A549 (cell line): ENCODE measurements around the gene MTA3. TPM values are rescaled to one million over a fixed set of nuclear protein-coding genes. Genes with fewer than 3 reads are reported as not detected.
A peak's percentile ranks its signal among the peaks of the same experiment; 100 is the strongest.

ENCODE experiments used
- ATAC-seq, 2 experiments: fragments of 200-7000 bp in 1 of 2; fragments of >200 bp in 1 of 2; cut with Nextera tagmentation in 1 of 2; cut with Tn5 transposase in 1 of 2; 3 replicates each; pipeline versions ENCODE4 v1.8.0 to v1.9.1; 2018 to 2020; ENCODE audit warnings: mild to moderate bottlenecking in 1 of 2, moderate library complexity in 1 of 2
- CTCF ChIA-PET: fragments of 300-600 bp; sonication (Branson Sonifier 250); formaldehyde crosslinking; extraction: SDS; loops from one replicate; lab custom pipeline; 2021; ENCODE audit warnings: antibody characterized with exemption, inconsistent platforms; lab: Yijun Ruan, JAX
- POLR2A ChIA-PET: fragments of 350-600 bp; formaldehyde crosslinking; extraction: SDS; loops from one replicate; lab custom pipeline; 2021; ENCODE audit warnings: antibody characterized with exemption, inconsistent platforms; lab: Yijun Ruan, JAX
- DNase-seq, 2 experiments: peaks; one replicate each; pipeline versions ENCODE4 v3.0.0 to v3.0.0-alpha.2; 2011 to 2016; ENCODE audit warnings: low read depth in 1 of 2, low spot score in 1 of 2
- FAIRE-seq: peaks from 2 replicates; lab custom pipeline; 2011; peaks lifted over from hg19 to GRCh38; lab: Jason Lieb, UNC
- H3K27ac ChIP-seq, 2 experiments: fragments of >200 bp; sonication (Bioruptor Twin); formaldehyde crosslinking; 3 replicates each; pipeline ENCODE4 v1.5.1; 2016 to 2017
- H3K4me1 ChIP-seq: fragments of >200 bp; sonication (Bioruptor Twin); formaldehyde crosslinking; 3 replicates; pipeline ENCODE4 v1.6.1; 2016
- H3K4me2 ChIP-seq: fragments of >200 bp; sonication (Bioruptor Twin); formaldehyde crosslinking; 3 replicates; pipeline ENCODE4 v1.6.1; 2016
- H3K4me3 ChIP-seq: fragments of >200 bp; sonication (Bioruptor Twin); formaldehyde crosslinking; 3 replicates; pipeline ENCODE4 v1.5.1; 2016
- H3K9me3 ChIP-seq: fragments of >200 bp; sonication (Bioruptor Twin); formaldehyde crosslinking; 3 replicates; pipeline ENCODE4 v1.6.1; 2016
- CBX2 ChIP-seq: fragments of 200-600 bp; sonication (generic); IDR thresholded peaks from 2 replicates; pipeline ENCODE4 v1.6.1; 2016; ENCODE audit warnings: low read depth, mild to moderate bottlenecking, borderline replicate concordance
- EHF ChIP-seq: fragments of 250-450 bp; sonication (Bioruptor Pico); IDR thresholded peaks from 2 replicates; pipeline ENCODE4 v1.5.0; 2020; ENCODE audit warnings: mild to moderate bottlenecking
- ELK1 ChIP-seq: fragments of 150-350 bp; IDR thresholded peaks from 2 replicates; pipeline ENCODE4 v1.6.1; 2014; ENCODE audit warnings: low read depth, mild to moderate bottlenecking, low read length
- EP300 ChIP-seq, 2 experiments: fragments of >200 bp; sonication (Bioruptor Twin); formaldehyde crosslinking; IDR thresholded peaks; 2 replicates in 1 of 2; 3 replicates in 1 of 2; pipeline ENCODE4 v1.6.1; 2016 to 2017
- FOXS1 ChIP-seq: fragments of 250-450 bp; sonication (Bioruptor Pico); IDR thresholded peaks from 2 replicates; pipeline ENCODE4 v1.5.0; 2020; ENCODE audit warnings: mild to moderate bottlenecking, moderate library complexity
- HES2 ChIP-seq: fragments of >200 bp; sonication (Bioruptor Twin); formaldehyde crosslinking; IDR thresholded peaks from 2 replicates; pipeline ENCODE4 v1.6.1; 2016
- HEYL ChIP-seq: fragments of 250-450 bp; sonication (Bioruptor Pico); IDR thresholded peaks from 2 replicates; pipeline ENCODE4 v1.8.0; 2021; ENCODE audit warnings: mild to moderate bottlenecking, moderate library complexity
- JUNB ChIP-seq: fragments of >200 bp; sonication (Bioruptor Twin); formaldehyde crosslinking; IDR thresholded peaks from 2 replicates; pipeline ENCODE4 v1.6.1; 2016
- KDM5A ChIP-seq: fragments of 200-600 bp; sonication (generic); IDR thresholded peaks from 2 replicates; pipeline ENCODE4 v1.6.1; 2016; ENCODE audit warnings: antibody characterized with exemption, mild to moderate bottlenecking
- MAZ ChIP-seq: fragments of 150-350 bp; IDR thresholded peaks from 2 replicates; pipeline ENCODE4 v1.6.1; 2014; ENCODE audit warnings: antibody characterized with exemption, low read depth, low read length, borderline replicate concordance
- NFE2L2 ChIP-seq: fragments of 150-350 bp; conservative IDR thresholded peaks from 2 replicates; pipeline ENCODE4 v1.6.1; 2014; ENCODE audit warnings: low read length
- NPAS2 ChIP-seq: fragments of 250-450 bp; sonication (Bioruptor Pico); IDR thresholded peaks from 2 replicates; pipeline ENCODE4 v1.8.0; 2022; ENCODE audit warnings: mild to moderate bottlenecking, moderate library complexity, borderline replicate concordance
- NR3C1 ChIP-seq: fragments of >200 bp; sonication (Bioruptor Twin); formaldehyde crosslinking; IDR thresholded peaks from 3 replicates; pipeline ENCODE4 v1.6.1; 2017
- RARB ChIP-seq: fragments of 250-450 bp; sonication (Bioruptor Pico); IDR thresholded peaks from 2 replicates; pipeline ENCODE4 v1.8.0; 2021; ENCODE audit warnings: mild to moderate bottlenecking, moderate library complexity
- RFX5 ChIP-seq: fragments of 450-650 bp; IDR thresholded peaks from 2 replicates; pipeline ENCODE4 v1.7.1; 2014; ENCODE audit warnings: antibody characterized with exemption, mild to moderate bottlenecking, moderate library complexity
- TP53 ChIP-seq: fragments of 250-450 bp; sonication (Bioruptor Pico); IDR thresholded peaks from 2 replicates; pipeline ENCODE4 v1.5.0; 2021; ENCODE audit warnings: mild to moderate bottlenecking, moderate library complexity
- ZFP36 ChIP-seq: fragments of 450-650 bp; IDR thresholded peaks from 2 replicates; pipeline ENCODE4 v1.6.1; 2014; ENCODE audit warnings: borderline replicate concordance; ENCODE audit not compliant: partially characterized antibody
- WGBS: methylation state at CpG from one replicate; pipeline ENCODE4 v1.1.6; 2017; ENCODE audit errors: missing lambda C conversion rate; 5-methylcytosine and 5-hydroxymethylcytosine counted together
- polyA plus RNA-seq, 4 experiments: library from polyadenylated mRNA; depleted of rRNA in 3 of 4; stranded (reverse); fragments of >200 nt; fragmentation: RNase III in 1 of 4; extraction: RNeasy Plus Mini Kit Qiagen cat#74134 plus additional on column Dnase treatment in 1 of 4; gene quantifications; 2 replicates in 3 of 4; 3 replicates in 1 of 4; pipeline ENCODE4 v1.2.3, GENCODE V29; 2011 to 2017
- TF ChIP-seq, protein P1 (sequence below): fragments of 200-600 bp; sonication (generic); IDR thresholded peaks from 2 replicates; pipeline ENCODE4 v1.6.1; 2016; ENCODE audit warnings: antibody characterized with exemption, mild to moderate bottlenecking, moderate library complexity

The MTA3 gene
- polyA plus RNA-seq, 2 of the 4 experiments (the other 2 are of a cell fraction), result 49.3 to 74.1 TPM

DNA sequence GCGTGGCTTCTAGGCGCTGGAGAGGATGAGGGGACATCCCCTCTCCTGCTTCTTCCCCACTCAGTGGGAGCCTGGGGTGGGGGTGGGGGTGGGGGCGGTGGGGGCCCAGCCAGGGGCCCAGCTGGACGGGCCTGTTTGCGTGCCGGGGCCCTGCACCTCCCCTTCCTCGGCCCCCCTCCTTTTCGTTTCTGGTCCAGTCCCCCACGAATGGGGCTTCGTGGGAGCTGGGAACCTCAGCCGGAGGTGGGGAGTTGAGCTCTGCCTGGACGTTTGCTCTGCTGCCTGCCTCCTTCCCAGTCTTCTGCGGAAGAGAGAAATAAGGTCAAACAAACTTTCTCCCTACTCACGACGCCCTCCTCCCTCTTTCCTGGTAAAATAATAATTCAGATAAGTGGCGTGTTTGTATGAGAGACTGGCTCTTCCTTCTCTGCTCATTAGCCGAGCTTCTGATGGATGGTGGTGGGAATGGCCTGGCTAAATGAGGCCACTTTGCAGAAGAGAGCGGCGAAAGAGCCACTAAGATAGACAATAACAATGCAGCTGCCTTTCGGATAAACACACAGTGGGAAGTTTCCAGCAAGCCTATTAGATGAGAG lies 782 bp downstream of the MTA3 start:
- peak; percentile 53 to 69 for ATAC-seq
- CTCF ChIA-PET, result no interaction called here
- Histone ChIP-seq H3K4me2 (peak overlapping the region; percentile 92), H3K27ac (peak overlapping the region; percentile 98 to 100), H3K4me3 (peak overlapping the region; percentile 94), H3K9me3 (no peaks in the 10 kb centered on the region), H3K4me1 (peaks cover 14% of the 10 kb centered on the region)
- WGBS, result 1% methylated on average over 16 of the region's 20 CpGs
- no peak for FAIRE-seq
- POLR2A ChIA-PET, result interaction anchor here (0.7 to 1.5 kb wide), 2 partner anchors 12 to 283 kb away, joined by 3 to 4 read pairs; no protein-coding TSS in a partner anchor
- DNase-seq, result peak; percentile 29 to 65
- TF ChIP-seq TP53 (CRISPR knock-in tag) (no peak), HEYL (no peak)

DNA sequence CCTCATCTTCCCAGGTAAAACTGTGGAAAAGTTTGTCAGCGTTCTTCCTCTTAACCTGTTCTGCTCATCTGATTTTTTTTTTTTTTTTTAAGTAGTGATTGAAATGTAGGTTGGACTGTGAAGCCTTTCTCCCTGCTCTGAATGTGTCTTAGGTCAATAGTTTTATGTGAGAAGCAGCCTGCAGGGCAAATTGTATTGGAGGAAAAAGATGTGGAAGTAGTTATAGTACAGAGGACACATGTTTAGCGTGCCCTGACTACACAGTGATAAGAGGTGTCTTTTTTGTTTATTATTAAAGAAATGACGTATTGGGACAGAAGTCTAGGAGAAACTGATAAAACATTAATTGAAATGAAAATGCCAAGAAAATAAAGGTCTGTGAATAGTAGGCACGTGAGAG lies 1.5 kb downstream of the MTA3 start:
- ChIA-PET CTCF (no interaction called here), POLR2A (interaction anchor here (1.5 kb wide), 1 partner anchor 11 kb away, joined by 4 read pairs; no protein-coding TSS in a partner anchor)
- ATAC-seq (peak in 1 of 2 experiments; percentile 15; a peak in 1 of 6 replicates), FAIRE-seq (no peak), DNase-seq (no peak)
- Histone ChIP-seq H3K4me1 (peaks cover 14% of the 10 kb centered on the region), H3K9me3 (no peaks in the 10 kb centered on the region), H3K4me3 (peak overlapping the region; percentile 94), H3K4me2 (peak overlapping the region; percentile 92), H3K27ac (peak overlapping the region; percentile 98 to 100)
- whole genome bisulfite sequencing, result 40% methylated on average over 4 of the region's 4 CpGs
- no peak for TF ChIP-seq MAZ
- no peak for TF ChIP-seq NFE2L2
- TF ChIP-seq NR3C1, result no peak
- TF ChIP-seq RFX5, result no peak
- TF ChIP-seq ELK1, result no peak
- TF ChIP-seq KDM5A, result no peak
- no peak for TF ChIP-seq JUNB
- no peak for TF ChIP-seq RARB (CRISPR knock-in tag)
- no peak for TF ChIP-seq ZFP36
- no peak for TF ChIP-seq NPAS2 (CRISPR knock-in tag)
- TF ChIP-seq EP300 (IDR thresholded peaks at IDR 0.05), result no peak
- no peak for TF ChIP-seq FOXS1 (CRISPR knock-in tag)
- no peak for TF ChIP-seq HES2
- no peak for TF ChIP-seq CBX2
- TF ChIP-seq, protein P1, sequence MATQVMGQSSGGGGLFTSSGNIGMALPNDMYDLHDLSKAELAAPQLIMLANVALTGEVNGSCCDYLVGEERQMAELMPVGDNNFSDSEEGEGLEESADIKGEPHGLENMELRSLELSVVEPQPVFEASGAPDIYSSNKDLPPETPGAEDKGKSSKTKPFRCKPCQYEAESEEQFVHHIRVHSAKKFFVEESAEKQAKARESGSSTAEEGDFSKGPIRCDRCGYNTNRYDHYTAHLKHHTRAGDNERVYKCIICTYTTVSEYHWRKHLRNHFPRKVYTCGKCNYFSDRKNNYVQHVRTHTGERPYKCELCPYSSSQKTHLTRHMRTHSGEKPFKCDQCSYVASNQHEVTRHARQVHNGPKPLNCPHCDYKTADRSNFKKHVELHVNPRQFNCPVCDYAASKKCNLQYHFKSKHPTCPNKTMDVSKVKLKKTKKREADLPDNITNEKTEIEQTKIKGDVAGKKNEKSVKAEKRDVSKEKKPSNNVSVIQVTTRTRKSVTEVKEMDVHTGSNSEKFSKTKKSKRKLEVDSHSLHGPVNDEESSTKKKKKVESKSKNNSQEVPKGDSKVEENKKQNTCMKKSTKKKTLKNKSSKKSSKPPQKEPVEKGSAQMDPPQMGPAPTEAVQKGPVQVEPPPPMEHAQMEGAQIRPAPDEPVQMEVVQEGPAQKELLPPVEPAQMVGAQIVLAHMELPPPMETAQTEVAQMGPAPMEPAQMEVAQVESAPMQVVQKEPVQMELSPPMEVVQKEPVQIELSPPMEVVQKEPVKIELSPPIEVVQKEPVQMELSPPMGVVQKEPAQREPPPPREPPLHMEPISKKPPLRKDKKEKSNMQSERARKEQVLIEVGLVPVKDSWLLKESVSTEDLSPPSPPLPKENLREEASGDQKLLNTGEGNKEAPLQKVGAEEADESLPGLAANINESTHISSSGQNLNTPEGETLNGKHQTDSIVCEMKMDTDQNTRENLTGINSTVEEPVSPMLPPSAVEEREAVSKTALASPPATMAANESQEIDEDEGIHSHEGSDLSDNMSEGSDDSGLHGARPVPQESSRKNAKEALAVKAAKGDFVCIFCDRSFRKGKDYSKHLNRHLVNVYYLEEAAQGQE, result no peak
- TF ChIP-seq EHF, result no peak
